Neutrophil (primary cell): Measurements from ENCODE around the gene KRTAP4-1.

Source experiments
- H3K27ac ChIP-seq: fragments of 200-600 bp; sonication (generic); 2 replicates; pipeline ENCODE4 v1.5.1; 2016; ENCODE audit warnings: mild to moderate bottlenecking, moderate library complexity
- H3K27me3 ChIP-seq: fragments of 200-600 bp; sonication (generic); 2 replicates; pipeline ENCODE4 v1.6.0; 2016; ENCODE audit warnings: mild to moderate bottlenecking
- H3K36me3 ChIP-seq: fragments of 200-600 bp; sonication (generic); 2 replicates; pipeline ENCODE4 v1.5.1; 2017
- H3K4me1 ChIP-seq, 2 experiments: fragments of 200-600 bp in 1 of 2; sonication (generic) in 1 of 2; 1 replicate in 1 of 2; 2 replicates in 1 of 2; pipeline versions ENCODE4 v1.5.1 to v1.6.1; 2013 to 2016; ENCODE audit warnings: low read depth in 1 of 2, low read length in 1 of 2, mild to moderate bottlenecking in 1 of 2, moderate library complexity in 1 of 2; ENCODE audit not compliant: control insufficient read depth in 1 of 2, insufficient read depth in 1 of 2
- H3K4me3 ChIP-seq, 2 experiments: fragments of 200-600 bp in 1 of 2; sonication (generic) in 1 of 2; 1 replicate in 1 of 2; 2 replicates in 1 of 2; pipeline ENCODE4 v1.5.1; 2013 to 2016; ENCODE audit warnings: low read depth in 1 of 2, low read length in 1 of 2, mild to moderate bottlenecking in 1 of 2, moderate library complexity in 1 of 2
- H3K9me3 ChIP-seq: fragments of 200-600 bp; sonication (generic); 2 replicates; pipeline ENCODE4 v1.5.1; 2016
- TF ChIP-seq, protein P1 (sequence below): fragments of 200-600 bp; sonication (generic); IDR thresholded peaks from 2 replicates; pipeline ENCODE4 v1.5.1; 2016; ENCODE audit warnings: antibody characterized with exemption

Gene KRTAP4-1

GRCh38 chr17:41223821-41224220 lies 39.1 kb upstream of the KRTAP4-1 start:
- H3K9me3 ChIP-seq = no peaks in the 10 kb centered on the region

DNA sequence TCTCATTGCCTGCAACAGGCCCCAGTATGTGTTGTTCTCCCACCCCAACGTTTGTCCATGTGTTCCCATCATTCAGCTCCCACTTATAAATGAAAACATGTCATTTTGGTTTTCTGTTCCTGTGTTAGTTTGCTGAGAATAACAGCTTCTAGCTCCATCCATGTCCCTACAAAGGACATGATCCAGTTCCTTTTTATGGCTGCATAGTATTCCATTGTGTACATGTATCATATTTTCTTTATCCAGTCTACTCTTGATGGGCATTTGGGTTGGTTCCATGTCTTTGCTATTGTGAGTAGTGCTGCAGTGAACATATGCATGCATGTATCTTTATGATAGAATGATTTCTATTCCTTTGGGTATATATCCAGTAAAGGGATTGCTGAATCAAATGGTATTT lies 31.0 kb upstream of the KRTAP4-1 start:
- Histone ChIP-seq H3K4me1 (no peaks in the 10 kb centered on the region), H3K27me3 (peaks cover 23% of the 10 kb centered on the region), H3K9me3 (no peaks in the 10 kb centered on the region), H3K36me3 (no peaks in the 10 kb centered on the region), H3K4me3 (no peak overlapping the region), H3K27ac (no peak overlapping the region)
- TF ChIP-seq, protein P1, sequence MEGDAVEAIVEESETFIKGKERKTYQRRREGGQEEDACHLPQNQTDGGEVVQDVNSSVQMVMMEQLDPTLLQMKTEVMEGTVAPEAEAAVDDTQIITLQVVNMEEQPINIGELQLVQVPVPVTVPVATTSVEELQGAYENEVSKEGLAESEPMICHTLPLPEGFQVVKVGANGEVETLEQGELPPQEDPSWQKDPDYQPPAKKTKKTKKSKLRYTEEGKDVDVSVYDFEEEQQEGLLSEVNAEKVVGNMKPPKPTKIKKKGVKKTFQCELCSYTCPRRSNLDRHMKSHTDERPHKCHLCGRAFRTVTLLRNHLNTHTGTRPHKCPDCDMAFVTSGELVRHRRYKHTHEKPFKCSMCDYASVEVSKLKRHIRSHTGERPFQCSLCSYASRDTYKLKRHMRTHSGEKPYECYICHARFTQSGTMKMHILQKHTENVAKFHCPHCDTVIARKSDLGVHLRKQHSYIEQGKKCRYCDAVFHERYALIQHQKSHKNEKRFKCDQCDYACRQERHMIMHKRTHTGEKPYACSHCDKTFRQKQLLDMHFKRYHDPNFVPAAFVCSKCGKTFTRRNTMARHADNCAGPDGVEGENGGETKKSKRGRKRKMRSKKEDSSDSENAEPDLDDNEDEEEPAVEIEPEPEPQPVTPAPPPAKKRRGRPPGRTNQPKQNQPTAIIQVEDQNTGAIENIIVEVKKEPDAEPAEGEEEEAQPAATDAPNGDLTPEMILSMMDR = no peak

More at GRCh38 chr17:41223821-41224220, 39.1 kb upstream of the KRTAP4-1 start:
- Histone ChIP-seq H3K27me3 (peaks cover 6% of the 10 kb centered on the region), H3K4me1 (no peaks in the 10 kb centered on the region), H3K36me3 (no peaks in the 10 kb centered on the region), H3K27ac (no peak overlapping the region), H3K4me3 (no peak overlapping the region)
- TF ChIP-seq, protein P1 = no peak

DNA sequence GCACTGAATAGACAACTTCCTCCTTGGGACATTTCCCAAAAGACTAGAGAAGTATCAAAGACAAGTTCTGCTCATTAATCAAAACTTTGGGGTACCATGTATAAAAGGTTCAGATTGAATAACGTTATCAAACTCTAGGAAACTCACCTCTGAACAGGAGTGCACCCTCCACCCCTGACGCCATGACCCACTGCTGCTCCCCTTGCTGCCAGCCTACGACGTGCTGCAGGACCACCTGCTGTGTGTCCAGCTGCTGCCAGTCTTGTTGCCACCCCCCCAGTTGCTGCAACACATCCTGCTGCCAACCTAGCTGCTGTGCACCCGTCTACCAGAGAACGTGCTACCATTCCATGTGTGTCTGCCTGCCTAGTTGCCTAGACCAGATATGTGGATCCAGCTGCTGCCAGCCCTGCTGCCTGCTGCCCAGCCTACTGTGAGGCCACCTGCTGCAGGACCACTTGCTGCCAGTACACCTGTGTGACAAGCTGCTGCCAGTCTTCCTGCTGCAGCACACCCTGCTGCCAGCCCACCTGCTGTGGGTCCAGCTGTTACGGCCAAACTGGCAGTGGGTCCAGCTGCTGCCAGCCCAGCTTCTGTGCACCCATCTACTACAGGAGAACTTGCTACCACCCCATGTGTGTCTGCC lies 27.9 kb upstream of the KRTAP4-1 start:
- Histone ChIP-seq H3K27me3 (peaks cover 43% of the 10 kb centered on the region), H3K27ac (no peak overlapping the region), H3K36me3 (no peaks in the 10 kb centered on the region), H3K9me3 (no peaks in the 10 kb centered on the region), H3K4me3 (no peak overlapping the region), H3K4me1 (no peaks in the 10 kb centered on the region)
- TF ChIP-seq, protein P1 = no peak

- no peaks in the 10 kb centered on the region for H3K4me1 ChIP-seq
- peaks cover 49% of the 10 kb centered on the region for H3K27me3 ChIP-seq
- H3K4me3 ChIP-seq = no peak overlapping the region
- TF ChIP-seq, protein P1 = no peak
- no peak overlapping the region for H3K27ac ChIP-seq
- H3K9me3 ChIP-seq = no peaks in the 10 kb centered on the region
- no peaks in the 10 kb centered on the region for H3K36me3 ChIP-seq
These were observed 27.2 kb upstream of the KRTAP4-1 start for GRCh38 chr17:41211845-41212466.

DNA sequence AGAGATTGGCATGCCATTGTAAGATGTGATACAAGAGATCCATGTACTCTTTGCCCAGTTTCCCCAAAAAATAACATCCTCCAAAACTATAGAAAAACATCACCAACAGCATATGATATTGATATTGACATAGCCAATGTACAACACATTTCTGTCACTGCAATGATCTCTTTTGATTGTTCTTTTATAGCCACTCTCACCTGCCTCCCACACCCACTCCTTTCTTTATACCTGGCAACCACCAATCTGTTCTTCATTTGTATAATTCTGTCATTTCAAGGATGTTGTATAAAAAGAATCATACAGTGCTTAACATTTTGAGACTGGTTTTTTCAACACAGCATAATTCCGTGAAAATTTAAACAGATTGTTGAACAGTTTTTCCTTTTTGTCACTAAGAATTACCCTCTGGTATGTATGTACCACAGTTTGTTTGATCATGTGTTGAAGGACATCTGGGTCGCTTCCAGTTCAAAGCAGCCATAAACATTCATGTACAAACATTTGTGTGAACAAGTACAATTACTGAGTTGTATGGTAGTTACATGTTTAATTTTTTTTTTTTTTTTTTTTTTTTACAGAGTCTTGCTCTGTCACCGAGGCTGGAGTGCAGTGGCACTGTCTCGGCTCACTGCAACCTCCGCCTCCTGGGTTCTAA lies 14.8 kb upstream of the KRTAP4-1 start:
- Histone ChIP-seq H3K9me3 (no peaks in the 10 kb centered on the region), H3K36me3 (no peaks in the 10 kb centered on the region), H3K4me1 (no peaks in the 10 kb centered on the region), H3K27me3 (no peaks in the 10 kb centered on the region), H3K27ac (no peak overlapping the region), H3K4me3 (no peak overlapping the region)
- TF ChIP-seq, protein P1 = no peak
